Activated T-helper 17 cell treated with anti-CD3 and anti-CD28 coated beads, Interleukin-2, amount 50 U/mL, for 72 hours (primary cell): ENCODE results near the gene SYNGR1. TPM values are rescaled to one million over a fixed set of nuclear protein-coding genes. Genes with fewer than 3 reads are reported as not detected.

Experiments
- ATAC-seq: fragments of 150-1000 bp; cut with Tn5 transposase; replicated peaks from 2 replicates; pipeline ENCODE4 v1.10.0; 2021; ENCODE audit warnings: mild to moderate bottlenecking, moderate library complexity
- H3K27ac Mint-ChIP-seq: one replicate; pipeline ENCODE4 v1.8.0; 2022; ENCODE audit warnings: mixed read lengths
- H3K27me3 Mint-ChIP-seq: one replicate; pipeline ENCODE4 v1.8.0; 2022; ENCODE audit warnings: mixed read lengths
- H3K36me3 Mint-ChIP-seq: one replicate; pipeline ENCODE4 v1.8.0; 2022; ENCODE audit warnings: low read depth, mild to moderate bottlenecking, mixed read lengths
- H3K4me1 Mint-ChIP-seq: one replicate; pipeline ENCODE4 v1.8.0; 2022; ENCODE audit warnings: mixed read lengths
- H3K4me3 Mint-ChIP-seq: one replicate; pipeline ENCODE4 v1.8.0; 2022; ENCODE audit warnings: mild to moderate bottlenecking, mixed read lengths
- H3K9me3 Mint-ChIP-seq: one replicate; pipeline ENCODE4 v1.8.0; 2022; ENCODE audit warnings: mixed read lengths
- total RNA-seq, 2 donors: library from RNA; stranded (reverse); gene quantifications; one replicate each; pipeline ENCODE4 v1.2.3, GENCODE V29; 2022

Gene SYNGR1
- total RNA-seq, 2 donors from 2014 or later = not detected

- no peaks in the 10 kb centered on the region for H3K27me3 Mint-ChIP-seq
- ATAC-seq = no peak
Observed at GRCh38 chr22:39367035-39367434, 17.2 kb downstream of the SYNGR1 start.

GRCh38 chr22:39368461-39368911 lies 18.7 kb downstream of the SYNGR1 start:
- Mint-ChIP-seq H3K9me3 (no peaks in the 10 kb centered on the region), H3K4me1 (peaks cover 10% of the 10 kb centered on the region), H3K36me3 (no peaks in the 10 kb centered on the region), H3K27ac (no peak overlapping the region), H3K27me3 (no peaks in the 10 kb centered on the region), H3K4me3 (no peak overlapping the region)
- ATAC-seq = no peak

More at GRCh38 chr22:39367035-39367434, 17.2 kb downstream of the SYNGR1 start:
- Mint-ChIP-seq H3K4me3 (no peak overlapping the region), H3K36me3 (no peaks in the 10 kb centered on the region), H3K27ac (peak overlapping the region; percentile 4), H3K9me3 (no peaks in the 10 kb centered on the region), H3K4me1 (peaks cover 10% of the 10 kb centered on the region)

DNA sequence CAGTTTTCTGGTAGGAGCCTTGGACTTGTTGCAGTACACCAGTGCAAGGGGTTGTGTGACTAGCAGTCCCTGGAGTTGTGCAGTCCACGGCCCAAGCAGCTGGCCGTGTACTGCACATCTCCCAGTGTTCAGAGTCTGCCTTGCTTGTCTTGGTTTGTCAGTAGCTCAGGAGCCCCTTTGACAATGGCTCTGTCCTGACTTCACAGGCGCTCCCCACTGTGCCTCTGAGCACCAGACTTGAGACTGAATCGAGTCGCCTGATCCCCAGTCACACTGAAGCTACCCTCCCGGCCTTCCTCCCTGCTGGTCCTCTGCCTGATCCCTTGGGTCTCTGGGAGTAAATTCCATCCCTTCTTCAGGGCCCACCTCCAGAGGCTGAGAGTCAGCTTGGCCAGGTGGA lies 19.4 kb downstream of the SYNGR1 start:
- H3K9me3 Mint-ChIP-seq = no peaks in the 10 kb centered on the region
- peak overlapping the region; percentile 59 for H3K27ac Mint-ChIP-seq
- peaks cover 10% of the 10 kb centered on the region for H3K4me1 Mint-ChIP-seq
- ATAC-seq = no peak
- no peaks in the 10 kb centered on the region for H3K27me3 Mint-ChIP-seq
- no peak overlapping the region for H3K4me3 Mint-ChIP-seq
- no peaks in the 10 kb centered on the region for H3K36me3 Mint-ChIP-seq

GRCh38 chr22:39369586-39369985 lies 19.8 kb downstream of the SYNGR1 start:
- Mint-ChIP-seq H3K27ac (peak overlapping the region; percentile 59), H3K9me3 (no peaks in the 10 kb centered on the region), H3K4me1 (peaks cover 10% of the 10 kb centered on the region), H3K36me3 (no peaks in the 10 kb centered on the region), H3K27me3 (no peaks in the 10 kb centered on the region), H3K4me3 (no peak overlapping the region)
- ATAC-seq = no peak

GRCh38 chr22:39371732-39372131 lies 21.9 kb downstream of the SYNGR1 start:
- no peaks in the 10 kb centered on the region for H3K36me3 Mint-ChIP-seq
- H3K27me3 Mint-ChIP-seq = peaks cover 7% of the 10 kb centered on the region
- H3K4me3 Mint-ChIP-seq = no peak overlapping the region
- H3K9me3 Mint-ChIP-seq = no peaks in the 10 kb centered on the region
- H3K27ac Mint-ChIP-seq = no peak overlapping the region
- peaks cover 7% of the 10 kb centered on the region for H3K4me1 Mint-ChIP-seq
- no peak for ATAC-seq

- H3K4me3 Mint-ChIP-seq = no peak overlapping the region
- H3K27me3 Mint-ChIP-seq = peaks cover 7% of the 10 kb centered on the region
- peaks cover 4% of the 10 kb centered on the region for H3K4me1 Mint-ChIP-seq
- no peak for ATAC-seq
- no peak overlapping the region for H3K27ac Mint-ChIP-seq
- no peaks in the 10 kb centered on the region for H3K9me3 Mint-ChIP-seq
- no peaks in the 10 kb centered on the region for H3K36me3 Mint-ChIP-seq
Observed at GRCh38 chr22:39374191-39374590, 24.4 kb downstream of the SYNGR1 start.

GRCh38 chr22:39374801-39375200 lies 25.0 kb downstream of the SYNGR1 start:
- Mint-ChIP-seq H3K27ac (no peak overlapping the region), H3K4me1 (no peaks in the 10 kb centered on the region), H3K36me3 (no peaks in the 10 kb centered on the region), H3K4me3 (no peak overlapping the region), H3K9me3 (no peaks in the 10 kb centered on the region), H3K27me3 (peaks cover 7% of the 10 kb centered on the region)
- ATAC-seq = no peak

DNA sequence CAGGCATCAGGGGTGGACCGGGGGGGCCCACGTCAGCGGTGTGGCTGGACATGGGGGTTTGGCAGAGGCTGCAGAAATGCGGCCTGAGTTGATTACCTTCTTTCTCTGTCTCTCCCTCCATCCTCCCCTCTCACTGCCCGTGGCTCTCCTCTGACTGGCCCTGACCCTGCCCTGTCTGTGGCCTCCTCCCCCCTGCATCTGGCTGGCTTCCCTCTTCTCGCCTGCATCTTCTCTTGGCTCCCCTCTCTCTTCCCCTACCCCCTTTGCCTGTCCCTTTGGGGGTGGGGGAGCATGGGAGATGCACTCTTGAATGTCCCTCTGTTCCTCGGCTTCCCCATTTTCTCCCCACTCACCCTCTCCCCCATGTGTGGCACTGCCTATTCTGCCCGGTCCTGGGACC lies 25.9 kb downstream of the SYNGR1 start:
- no peak overlapping the region for H3K4me3 Mint-ChIP-seq
- H3K4me1 Mint-ChIP-seq = no peaks in the 10 kb centered on the region
- H3K27me3 Mint-ChIP-seq = peaks cover 7% of the 10 kb centered on the region
- no peaks in the 10 kb centered on the region for H3K9me3 Mint-ChIP-seq
- H3K27ac Mint-ChIP-seq = no peak overlapping the region
- ATAC-seq = no peak
- H3K36me3 Mint-ChIP-seq = no peaks in the 10 kb centered on the region

DNA sequence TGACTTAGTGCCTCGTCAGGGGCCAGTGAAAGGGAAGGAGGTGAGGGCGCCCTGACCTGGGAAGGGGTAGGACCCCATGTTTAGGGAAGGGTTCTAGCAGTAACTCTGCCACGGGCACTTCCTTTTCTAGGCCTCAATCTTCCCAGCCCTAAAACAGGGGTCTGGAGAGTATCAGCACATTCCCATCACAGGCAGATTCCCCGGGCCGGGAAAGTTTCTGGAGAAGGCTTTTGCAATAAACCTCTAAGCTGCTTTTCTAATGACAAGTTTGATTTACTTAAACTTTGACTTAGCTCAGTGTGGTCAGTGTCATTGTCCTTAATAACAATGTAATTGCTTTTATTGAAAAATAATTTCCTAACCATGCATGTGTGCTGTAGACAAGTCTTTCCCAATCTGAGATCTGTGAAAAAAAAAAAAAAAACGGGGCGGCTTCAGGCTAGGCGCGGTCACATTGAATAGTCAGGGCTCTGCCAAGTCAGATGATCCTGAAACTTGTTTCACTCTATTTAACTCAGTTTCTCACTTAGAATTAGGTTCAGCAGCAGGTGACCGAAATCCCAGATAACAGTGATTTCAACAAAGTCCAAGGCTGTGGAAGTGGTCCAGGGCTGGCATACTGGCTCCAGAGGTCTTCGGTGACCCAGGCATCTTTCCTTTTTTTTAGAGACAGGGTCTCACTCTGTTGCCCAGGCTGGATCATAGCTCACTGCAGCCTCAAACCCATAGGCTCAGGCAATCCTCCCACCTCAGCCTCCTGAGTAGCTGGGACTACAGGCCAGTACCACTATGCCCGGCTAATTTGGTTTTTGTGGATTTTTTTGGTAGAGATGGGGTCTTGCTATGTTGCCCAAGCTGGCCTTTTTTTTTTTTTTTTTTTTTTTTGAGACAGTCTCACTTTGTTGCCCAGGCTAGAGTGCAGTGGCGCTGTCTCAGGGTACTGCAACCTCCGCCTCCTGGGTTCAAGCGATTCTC lies 30.3 kb downstream of the SYNGR1 start:
- Mint-ChIP-seq H3K4me1 (no peaks in the 10 kb centered on the region), H3K36me3 (no peaks in the 10 kb centered on the region), H3K4me3 (no peak overlapping the region), H3K27me3 (peaks cover 7% of the 10 kb centered on the region), H3K9me3 (no peaks in the 10 kb centered on the region), H3K27ac (no peak overlapping the region)
- ATAC-seq = no peak

DNA sequence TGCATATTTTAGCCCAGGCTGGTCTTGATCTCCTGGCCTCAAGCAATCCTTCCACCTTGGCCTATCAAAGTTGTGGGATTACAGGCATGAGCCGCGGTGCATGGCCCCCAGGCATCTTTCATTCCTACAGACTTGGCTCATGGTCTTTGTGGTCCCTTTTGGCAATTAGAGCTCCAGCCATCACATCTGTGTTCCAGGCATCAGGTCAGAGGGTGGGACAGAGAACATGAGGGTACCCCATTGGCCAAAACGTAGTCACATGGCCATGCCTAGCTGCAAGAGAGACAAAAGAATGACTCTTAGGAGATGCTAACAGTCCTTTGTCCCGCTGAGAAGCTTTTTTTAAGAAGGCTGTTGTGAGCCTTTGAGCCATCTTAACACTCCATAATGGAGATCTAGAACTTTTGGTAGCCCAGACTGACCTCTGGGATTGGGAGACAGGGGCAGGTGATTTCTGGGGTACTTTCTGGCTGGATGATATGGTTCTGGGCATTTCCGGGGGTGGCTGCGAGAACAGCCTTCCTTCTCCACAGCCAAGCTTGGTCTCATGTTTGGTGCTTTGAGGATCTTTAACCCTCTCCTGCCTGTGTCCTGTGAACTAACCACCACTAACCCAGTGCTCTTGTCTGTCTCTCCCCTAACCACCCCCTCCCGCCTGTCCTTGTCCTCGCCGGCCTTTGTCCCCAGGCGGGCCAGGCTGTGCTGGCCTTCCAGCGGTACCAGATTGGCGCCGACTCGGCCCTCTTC lies 31.4 kb downstream of the SYNGR1 start:
- Mint-ChIP-seq H3K36me3 (no peaks in the 10 kb centered on the region), H3K4me3 (no peak overlapping the region), H3K4me1 (no peaks in the 10 kb centered on the region), H3K27me3 (peaks cover 1% of the 10 kb centered on the region), H3K9me3 (no peaks in the 10 kb centered on the region), H3K27ac (no peak overlapping the region)
- no peak for ATAC-seq

DNA sequence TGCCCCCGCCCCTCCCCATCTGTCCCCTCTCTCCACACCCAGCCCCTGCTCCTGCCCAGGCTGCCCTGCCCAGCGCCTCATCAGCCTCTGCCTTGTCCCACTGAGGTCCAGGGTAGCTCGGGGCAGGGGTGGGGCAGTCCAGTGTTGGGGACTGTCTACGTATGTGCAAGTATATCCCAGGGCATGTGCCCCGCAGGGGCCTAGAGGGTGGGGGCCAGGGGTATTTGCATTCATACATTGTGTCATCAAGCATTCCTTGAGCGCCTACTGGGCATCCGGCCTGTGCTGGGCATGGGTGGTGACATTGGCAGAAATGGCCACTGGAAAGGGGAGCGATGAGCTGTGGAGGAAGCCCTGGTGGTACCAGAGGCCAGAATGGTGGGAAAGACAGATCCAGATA lies 32.1 kb downstream of the SYNGR1 start:
- Mint-ChIP-seq H3K36me3 (no peaks in the 10 kb centered on the region), H3K27ac (no peak overlapping the region), H3K27me3 (no peaks in the 10 kb centered on the region), H3K4me3 (no peak overlapping the region), H3K9me3 (no peaks in the 10 kb centered on the region), H3K4me1 (peaks cover under 1% of the 10 kb centered on the region)
- no peak for ATAC-seq

DNA sequence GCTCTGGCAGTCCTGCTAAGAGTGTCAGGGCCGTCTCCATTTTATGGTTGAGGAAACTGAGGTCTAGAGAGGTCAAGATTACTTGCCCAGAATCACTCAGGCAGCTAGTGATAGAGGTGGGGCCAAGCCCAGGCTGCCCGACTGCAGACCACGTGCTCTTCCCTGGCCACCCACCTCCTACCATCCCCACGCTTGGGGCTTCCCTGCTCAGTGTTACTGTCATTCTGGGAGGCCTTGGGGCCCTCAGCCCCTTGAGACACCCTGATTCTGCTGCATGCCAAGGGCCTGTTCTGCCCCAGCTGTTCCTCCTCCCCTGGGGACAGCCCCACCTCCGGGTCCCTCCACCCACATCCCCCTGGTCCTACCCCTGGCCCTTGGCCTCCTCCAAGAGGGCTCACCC lies 32.6 kb downstream of the SYNGR1 start:
- no peak overlapping the region for H3K27ac Mint-ChIP-seq

GRCh38 chr22:39383841-39384625 lies 34.2 kb downstream of the SYNGR1 start:
- no peaks in the 10 kb centered on the region for H3K36me3 Mint-ChIP-seq
- H3K27ac Mint-ChIP-seq = no peak overlapping the region
- H3K4me1 Mint-ChIP-seq = peaks cover 5% of the 10 kb centered on the region
- no peak for ATAC-seq
- H3K27me3 Mint-ChIP-seq = no peaks in the 10 kb centered on the region
- H3K4me3 Mint-ChIP-seq = no peak overlapping the region
- H3K9me3 Mint-ChIP-seq = no peaks in the 10 kb centered on the region

More for the DNA sequence above, 32.6 kb downstream of the SYNGR1 start:
- peaks cover 5% of the 10 kb centered on the region for H3K4me1 Mint-ChIP-seq
- no peaks in the 10 kb centered on the region for H3K27me3 Mint-ChIP-seq
- no peaks in the 10 kb centered on the region for H3K36me3 Mint-ChIP-seq
- no peak overlapping the region for H3K4me3 Mint-ChIP-seq
- ATAC-seq = peak; percentile 39
- no peaks in the 10 kb centered on the region for H3K9me3 Mint-ChIP-seq

DNA sequence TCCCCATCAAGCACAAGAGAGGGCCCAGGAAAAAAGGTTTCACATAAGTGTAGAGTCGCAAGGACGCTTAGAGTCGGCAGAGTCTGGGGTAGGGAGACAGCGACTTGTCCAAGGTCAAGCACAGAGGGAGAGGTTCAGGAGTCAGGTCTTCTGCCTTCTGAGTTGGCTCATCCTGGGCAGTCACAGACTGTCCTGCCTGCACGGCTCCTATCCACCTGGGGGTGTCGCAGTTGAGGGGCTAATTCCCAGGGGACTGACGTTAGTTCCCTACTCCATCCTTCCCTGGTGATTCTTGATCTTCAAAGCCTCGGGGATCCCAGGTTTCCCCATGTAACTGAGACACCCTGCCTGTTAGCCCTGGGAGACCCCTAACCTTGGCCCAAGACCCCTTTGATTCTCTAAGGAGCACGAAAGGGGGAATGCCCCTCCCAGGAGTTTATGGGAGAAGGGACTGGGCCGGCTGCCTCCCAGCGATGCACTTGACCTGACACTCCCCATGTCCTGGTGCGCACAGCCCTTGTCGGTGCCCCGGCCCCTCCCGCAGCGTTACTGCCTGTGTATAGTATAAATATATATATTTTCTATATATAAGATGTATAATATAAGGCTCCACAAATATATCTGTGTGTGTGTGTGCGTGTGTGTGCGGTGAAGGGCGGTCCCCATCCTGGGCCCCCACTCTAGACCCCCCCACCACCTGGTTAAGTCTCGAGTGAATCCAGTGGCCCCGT lies 35.1 kb downstream of the SYNGR1 start:
- no peak for ATAC-seq
- Mint-ChIP-seq H3K9me3 (no peaks in the 10 kb centered on the region), H3K4me1 (peaks cover 5% of the 10 kb centered on the region), H3K27me3 (no peaks in the 10 kb centered on the region), H3K36me3 (no peaks in the 10 kb centered on the region), H3K27ac (no peak overlapping the region), H3K4me3 (no peak overlapping the region)
